ENCODE measurements around the gene MACROD1.

The MACROD1 gene

GRCh38 chr11:64083398-64084080 is 82.4 kb downstream of the MACROD1 start:
- no peak overlapping the region for H3K27ac ChIP-seq (ENCODE audit: low read length)
- H3K4me3 ChIP-seq (ENCODE audit: low read length): no peak overlapping the region
- peaks cover 82% of the 10 kb centered on the region for H3K27me3 ChIP-seq (ENCODE audit: insufficient read depth, low read length)
- H3K36me3 ChIP-seq (ENCODE audit: insufficient read depth, low read depth, low read length): no peaks in the 10 kb centered on the region
- H3K9me3 ChIP-seq (ENCODE audit: insufficient read depth, low read depth, low read length): no peaks in the 10 kb centered on the region
- no peaks in the 10 kb centered on the region; the same call in 1 of the 2 replicates for H3K4me1 ChIP-seq (ENCODE audit: insufficient read depth, low read length)
- no peak overlapping the region for H3K9ac ChIP-seq (ENCODE audit: low read depth, low read length)

- Histone ChIP-seq H3K9ac (ENCODE audit: low read depth, low read length) (no peak overlapping the region), H3K4me3 (ENCODE audit: low read length) (no peak overlapping the region), H3K36me3 (ENCODE audit: insufficient read depth, low read depth, low read length) (no peaks in the 10 kb centered on the region), H3K4me1 (ENCODE audit: insufficient read depth, low read length) (no peaks in the 10 kb centered on the region), H3K27ac (ENCODE audit: low read length) (no peak overlapping the region), H3K9me3 (ENCODE audit: insufficient read depth, low read depth, low read length) (no peaks in the 10 kb centered on the region), H3K27me3 (ENCODE audit: insufficient read depth, low read length) (peaks cover 85% of the 10 kb centered on the region)
Observed at GRCh38 chr11:64081745-64082442, 84.0 kb downstream of the MACROD1 start.

- Histone ChIP-seq H3K4me3 (ENCODE audit: low read length) (no peak overlapping the region), H3K27me3 (ENCODE audit: insufficient read depth, low read length) (peaks cover 92% of the 10 kb centered on the region), H3K9ac (ENCODE audit: low read depth, low read length) (no peak overlapping the region), H3K36me3 (ENCODE audit: insufficient read depth, low read depth, low read length) (no peaks in the 10 kb centered on the region), H3K27ac (ENCODE audit: low read length) (no peak overlapping the region), H3K4me1 (ENCODE audit: insufficient read depth, low read length) (no peaks in the 10 kb centered on the region), H3K9me3 (ENCODE audit: insufficient read depth, low read depth, low read length) (no peaks in the 10 kb centered on the region)
Observed at GRCh38 chr11:64080390-64080789, 85.5 kb downstream of the MACROD1 start.

- Histone ChIP-seq H3K27me3 (ENCODE audit: insufficient read depth, low read length) (peaks cover 98% of the 10 kb centered on the region), H3K27ac (ENCODE audit: low read length) (no peak overlapping the region), H3K4me1 (ENCODE audit: insufficient read depth, low read length) (no peaks in the 10 kb centered on the region), H3K4me3 (ENCODE audit: low read length) (no peak overlapping the region), H3K9ac (ENCODE audit: low read depth, low read length) (no peak overlapping the region), H3K9me3 (ENCODE audit: insufficient read depth, low read depth, low read length) (no peaks in the 10 kb centered on the region), H3K36me3 (ENCODE audit: insufficient read depth, low read depth, low read length) (no peaks in the 10 kb centered on the region)
Observed at GRCh38 chr11:64078905-64079304, 87.0 kb downstream of the MACROD1 start.

- Histone ChIP-seq H3K27ac (ENCODE audit: low read length) (no peak overlapping the region), H3K4me3 (ENCODE audit: low read length) (no peak overlapping the region), H3K27me3 (ENCODE audit: insufficient read depth, low read length) (peaks cover 100% of the 10 kb centered on the region), H3K9me3 (ENCODE audit: insufficient read depth, low read depth, low read length) (no peaks in the 10 kb centered on the region), H3K36me3 (ENCODE audit: insufficient read depth, low read depth, low read length) (no peaks in the 10 kb centered on the region), H3K4me1 (ENCODE audit: insufficient read depth, low read length) (no peaks in the 10 kb centered on the region), H3K9ac (ENCODE audit: low read depth, low read length) (no peak overlapping the region)
Observed at GRCh38 chr11:64078284-64078683, 87.6 kb downstream of the MACROD1 start.

GRCh38 chr11:64077607-64078006 is 88.3 kb downstream of the MACROD1 start:
- no peak overlapping the region for H3K27ac ChIP-seq (ENCODE audit: low read length)
- no peaks in the 10 kb centered on the region for H3K36me3 ChIP-seq (ENCODE audit: insufficient read depth, low read depth, low read length)
- peaks cover 100% of the 10 kb centered on the region for H3K27me3 ChIP-seq (ENCODE audit: insufficient read depth, low read length)
- no peak overlapping the region for H3K4me3 ChIP-seq (ENCODE audit: low read length)
- no peaks in the 10 kb centered on the region for H3K4me1 ChIP-seq (ENCODE audit: insufficient read depth, low read length)
- no peak overlapping the region for H3K9ac ChIP-seq (ENCODE audit: low read depth, low read length)
- H3K9me3 ChIP-seq (ENCODE audit: insufficient read depth, low read depth, low read length): no peaks in the 10 kb centered on the region

- Histone ChIP-seq H3K9me3 (ENCODE audit: insufficient read depth, low read depth, low read length) (no peaks in the 10 kb centered on the region), H3K4me1 (ENCODE audit: insufficient read depth, low read length) (no peaks in the 10 kb centered on the region), H3K4me3 (ENCODE audit: low read length) (no peak overlapping the region), H3K9ac (ENCODE audit: low read depth, low read length) (no peak overlapping the region), H3K27me3 (ENCODE audit: insufficient read depth, low read length) (peaks cover 97% of the 10 kb centered on the region), H3K27ac (ENCODE audit: low read length) (no peak overlapping the region), H3K36me3 (ENCODE audit: insufficient read depth, low read depth, low read length) (no peaks in the 10 kb centered on the region)
Observed at GRCh38 chr11:64076758-64077157, 89.2 kb downstream of the MACROD1 start.

GRCh38 chr11:64074239-64074638 is 91.7 kb downstream of the MACROD1 start:
- Histone ChIP-seq H3K9ac (ENCODE audit: low read depth, low read length) (no peak overlapping the region), H3K27ac (ENCODE audit: low read length) (no peak overlapping the region), H3K4me1 (ENCODE audit: insufficient read depth, low read length) (no peaks in the 10 kb centered on the region), H3K27me3 (ENCODE audit: insufficient read depth, low read length) (peaks cover 94% of the 10 kb centered on the region), H3K9me3 (ENCODE audit: insufficient read depth, low read depth, low read length) (no peaks in the 10 kb centered on the region), H3K36me3 (ENCODE audit: insufficient read depth, low read depth, low read length) (no peaks in the 10 kb centered on the region), H3K4me3 (ENCODE audit: low read length) (no peak overlapping the region)

GRCh38 chr11:64073542-64073941 is 92.4 kb downstream of the MACROD1 start:
- Histone ChIP-seq H3K27ac (ENCODE audit: low read length) (no peak overlapping the region), H3K4me3 (ENCODE audit: low read length) (no peak overlapping the region), H3K27me3 (ENCODE audit: insufficient read depth, low read length) (peaks cover 94% of the 10 kb centered on the region), H3K36me3 (ENCODE audit: insufficient read depth, low read depth, low read length) (no peaks in the 10 kb centered on the region), H3K4me1 (ENCODE audit: insufficient read depth, low read length) (no peaks in the 10 kb centered on the region), H3K9ac (ENCODE audit: low read depth, low read length) (no peak overlapping the region), H3K9me3 (ENCODE audit: insufficient read depth, low read depth, low read length) (no peaks in the 10 kb centered on the region)

GRCh38 chr11:64072871-64073270 is 93.0 kb downstream of the MACROD1 start:
- no peak overlapping the region for H3K4me3 ChIP-seq (ENCODE audit: low read length)
- no peak overlapping the region for H3K27ac ChIP-seq (ENCODE audit: low read length)
- no peaks in the 10 kb centered on the region for H3K36me3 ChIP-seq (ENCODE audit: insufficient read depth, low read depth, low read length)
- peaks cover 94% of the 10 kb centered on the region for H3K27me3 ChIP-seq (ENCODE audit: insufficient read depth, low read length)
- H3K9me3 ChIP-seq (ENCODE audit: insufficient read depth, low read depth, low read length): no peaks in the 10 kb centered on the region
- no peaks in the 10 kb centered on the region; the same call in 1 of the 2 replicates for H3K4me1 ChIP-seq (ENCODE audit: insufficient read depth, low read length)
- H3K9ac ChIP-seq (ENCODE audit: low read depth, low read length): no peak overlapping the region

- no peaks in the 10 kb centered on the region for H3K9me3 ChIP-seq (ENCODE audit: insufficient read depth, low read depth, low read length)
- H3K27me3 ChIP-seq (ENCODE audit: insufficient read depth, low read length): peaks cover 94% of the 10 kb centered on the region
- H3K4me3 ChIP-seq (ENCODE audit: low read length): no peak overlapping the region
- no peaks in the 10 kb centered on the region; the same call in 1 of the 2 replicates for H3K4me1 ChIP-seq (ENCODE audit: insufficient read depth, low read length)
- no peak overlapping the region for H3K9ac ChIP-seq (ENCODE audit: low read depth, low read length)
- H3K27ac ChIP-seq (ENCODE audit: low read length): no peak overlapping the region
- no peaks in the 10 kb centered on the region for H3K36me3 ChIP-seq (ENCODE audit: insufficient read depth, low read depth, low read length)
Observed at GRCh38 chr11:64072403-64072802, 93.5 kb downstream of the MACROD1 start.

- no peak overlapping the region for H3K9ac ChIP-seq (ENCODE audit: low read depth, low read length)
- H3K27me3 ChIP-seq (ENCODE audit: insufficient read depth, low read length): peaks cover 94% of the 10 kb centered on the region
- H3K27ac ChIP-seq (ENCODE audit: low read length): no peak overlapping the region
- no peaks in the 10 kb centered on the region; the same call in 1 of the 2 replicates for H3K4me1 ChIP-seq (ENCODE audit: insufficient read depth, low read length)
- H3K9me3 ChIP-seq (ENCODE audit: insufficient read depth, low read depth, low read length): no peaks in the 10 kb centered on the region
- H3K4me3 ChIP-seq (ENCODE audit: low read length): no peak overlapping the region
- no peaks in the 10 kb centered on the region for H3K36me3 ChIP-seq (ENCODE audit: insufficient read depth, low read depth, low read length)
Observed at GRCh38 chr11:64071849-64072248, 94.1 kb downstream of the MACROD1 start.

All from iPS-20b (cell line).